Stimulated activated CD4-positive, alpha-beta T cell treated with anti-CD3 and anti-CD28 coated beads, Interleukin-1b, Interleukin-23, amount 100 ng/mL, for 1 hour (primary cell): ENCODE measurements around the gene ALPP.
"Not testable (repeated sequence)": the region's sequence is repeated elsewhere in the genome, so short reads cannot be mapped to it uniquely, and the experiment has no call there.

Experiments used
- DNase-seq, 2 donors: peaks; one replicate each; pipeline ENCODE4 v3.0.0-alpha.2; 2020; ENCODE audit warnings: low read depth in 2 of 2

ALPP gene

DNA sequence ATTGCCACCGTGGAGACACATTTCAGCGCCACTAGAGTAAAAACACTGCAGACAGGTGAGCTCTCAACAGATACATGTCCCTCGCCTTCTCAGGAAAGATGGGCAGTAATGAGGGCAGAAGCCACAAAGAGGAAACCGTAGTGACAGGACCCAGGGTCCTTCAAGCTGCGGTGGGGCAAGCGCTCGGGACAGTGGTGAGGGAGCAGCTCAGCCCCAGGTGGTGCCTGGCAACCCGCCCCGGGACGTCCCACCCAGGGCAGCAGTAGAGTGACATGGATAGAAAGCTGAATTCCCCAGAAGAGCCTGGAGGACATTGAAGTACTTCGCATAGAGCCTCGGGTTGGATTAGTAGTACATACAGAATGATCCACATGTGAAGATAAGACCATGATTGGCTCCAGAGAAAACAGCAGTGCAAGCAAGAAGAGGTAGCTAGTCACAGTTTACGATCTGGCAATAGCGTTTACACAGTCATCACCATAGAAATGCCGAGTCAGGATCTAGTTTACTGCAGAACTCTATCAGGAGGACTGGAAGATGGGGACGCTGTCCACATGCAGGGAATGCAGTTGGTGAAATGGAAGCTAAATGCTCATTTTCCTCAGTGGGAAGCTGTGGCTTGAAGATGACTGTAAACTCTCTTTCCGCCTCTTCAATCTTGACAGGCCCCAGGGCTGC lies 37.4 kb upstream of the ALPP start:
- no peak for DNase-seq

DNA sequence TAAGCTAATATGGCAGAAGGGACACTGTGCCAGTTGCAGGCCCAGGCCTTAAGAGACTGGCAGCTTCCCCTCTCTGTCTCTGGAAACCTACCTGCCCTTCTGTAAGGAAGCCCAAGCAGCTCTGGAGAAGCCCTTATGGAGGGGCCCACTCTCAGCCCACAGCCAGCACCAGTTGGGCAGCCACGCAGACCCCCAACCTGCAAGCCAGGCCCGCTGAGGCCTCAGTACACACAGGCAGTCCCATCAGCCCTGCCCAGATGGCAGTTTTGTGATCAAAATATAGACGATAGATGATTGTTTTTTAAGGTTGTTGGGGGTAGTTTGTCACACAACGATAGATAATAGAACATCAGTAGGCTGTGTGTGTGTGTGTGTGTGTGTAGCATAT lies 36.8 kb upstream of the ALPP start:
- no peak for DNase-seq

DNA sequence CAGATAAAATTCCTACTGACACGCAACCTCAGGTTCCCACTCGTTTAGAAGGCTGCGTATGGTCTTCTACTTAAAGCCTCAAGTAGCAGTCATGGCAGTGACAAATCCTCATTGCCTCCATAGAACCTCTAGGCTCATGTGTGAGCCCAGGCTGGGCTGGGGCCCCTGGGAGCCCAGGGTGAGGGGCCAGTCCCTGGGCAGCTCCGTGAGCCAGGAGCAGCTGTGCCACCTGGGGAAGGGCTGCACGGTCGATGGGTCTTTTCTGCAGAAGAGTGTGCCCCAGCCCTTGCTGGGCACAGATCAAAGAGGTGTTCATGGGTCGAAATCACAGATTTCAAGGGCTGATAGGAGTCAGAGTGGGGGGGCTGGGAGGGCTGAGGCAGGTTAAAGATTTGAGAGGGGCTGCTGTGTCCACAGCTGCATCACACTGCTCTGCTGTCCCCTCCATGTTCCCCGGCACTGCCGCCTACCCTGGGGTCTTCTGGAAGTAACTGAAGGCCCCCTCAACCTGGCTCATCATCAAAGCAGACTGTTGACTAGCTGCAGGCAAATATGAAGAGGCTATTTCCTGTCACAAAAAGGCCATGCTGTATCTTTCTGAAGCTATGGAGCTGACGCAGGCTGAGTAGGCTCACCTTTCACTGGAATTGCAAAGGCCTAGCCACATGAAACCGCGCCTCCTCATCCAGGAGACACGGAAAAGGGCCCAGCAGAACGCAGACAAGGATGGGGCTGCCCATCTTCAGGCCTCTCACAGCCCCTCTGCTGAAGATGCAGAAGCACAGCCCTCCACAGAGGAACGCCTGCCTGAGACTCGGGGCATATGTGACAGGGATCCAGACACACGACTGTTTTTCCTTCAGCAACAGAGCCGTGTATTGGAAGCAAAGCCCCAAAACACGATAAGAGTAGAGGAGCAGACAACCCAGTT lies 35.7 kb upstream of the ALPP start:
- no peak for DNase-seq

DNA sequence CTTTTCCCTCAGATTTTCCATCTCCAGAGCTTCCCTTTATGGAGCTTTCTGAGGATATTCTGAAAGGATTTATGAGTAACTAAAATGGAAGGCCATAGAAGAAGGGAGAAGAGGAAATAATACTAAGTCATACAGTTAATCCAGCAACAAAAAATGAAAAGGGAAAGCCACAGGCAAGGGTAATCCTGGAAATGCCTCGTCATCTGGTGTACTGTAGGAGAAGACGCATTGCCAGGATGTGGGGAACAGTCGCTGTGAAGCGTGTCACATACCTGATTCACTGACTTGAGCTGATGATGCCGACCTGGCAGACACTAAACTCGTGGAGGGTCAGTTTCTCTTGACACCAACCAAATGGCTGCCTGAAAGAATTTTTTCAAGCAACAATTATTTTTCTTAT lies 34.7 kb upstream of the ALPP start:
- no peak for DNase-seq

DNA sequence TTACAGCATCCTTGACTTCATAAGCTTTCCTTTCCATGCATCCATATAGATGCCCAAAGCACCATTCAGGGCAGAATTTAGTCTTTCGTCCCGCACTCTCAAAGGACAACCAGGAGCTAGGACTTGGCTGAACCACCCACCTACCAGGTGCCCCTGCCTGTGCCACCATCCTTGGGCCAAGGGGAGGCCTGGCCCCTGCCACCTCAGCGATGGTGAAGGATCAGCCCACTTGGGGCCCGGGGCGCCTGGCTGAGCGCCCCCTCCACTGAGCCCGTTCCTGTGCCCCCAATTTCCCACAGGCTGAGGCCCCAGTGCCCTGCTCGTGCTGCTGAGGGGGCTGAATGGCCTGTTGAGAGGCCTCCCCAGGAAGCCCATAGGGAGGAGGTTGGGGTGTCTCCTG lies 33.3 kb upstream of the ALPP start:
- no peak for DNase-seq

DNA sequence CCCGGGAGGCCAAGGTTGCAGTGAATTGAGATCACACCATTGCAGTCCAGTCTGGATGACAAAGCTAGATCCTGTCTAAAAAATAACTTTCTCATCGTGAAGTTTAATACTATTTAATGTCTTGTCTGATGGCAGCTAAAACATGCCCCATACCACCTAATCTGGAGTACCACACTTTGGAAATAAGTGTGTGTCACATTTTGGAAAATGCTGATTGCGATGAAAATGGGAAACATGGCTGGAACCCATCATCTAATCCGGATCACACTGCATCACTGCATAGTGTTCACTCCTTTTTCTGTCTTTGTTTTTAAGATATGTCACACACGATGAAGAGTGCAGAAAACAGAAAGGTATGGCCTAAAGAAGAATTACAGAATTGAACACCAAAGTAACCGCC lies 31.2 kb upstream of the ALPP start:
- DNase-seq, result no peak

DNA sequence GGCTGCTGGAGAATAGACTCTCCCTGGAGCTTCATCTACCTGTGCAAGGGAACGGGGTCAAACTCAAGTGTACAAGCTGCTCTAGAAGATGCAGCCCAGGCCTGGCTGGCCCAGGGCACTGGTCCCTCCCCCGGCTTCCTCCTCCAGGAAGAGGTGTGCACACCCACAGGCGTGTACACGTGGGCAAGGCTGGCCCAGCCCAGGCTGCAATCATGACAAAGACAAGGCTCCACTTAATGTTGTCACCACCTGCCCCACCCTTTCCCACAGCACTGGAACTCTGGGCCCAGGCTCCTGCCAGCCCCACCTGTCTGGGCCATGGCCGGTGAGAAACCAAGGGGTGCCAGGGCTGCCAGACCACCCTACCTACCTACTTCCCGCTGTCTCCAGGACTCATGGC lies 29.6 kb upstream of the ALPP start:
- DNase-seq, result no peak

DNA sequence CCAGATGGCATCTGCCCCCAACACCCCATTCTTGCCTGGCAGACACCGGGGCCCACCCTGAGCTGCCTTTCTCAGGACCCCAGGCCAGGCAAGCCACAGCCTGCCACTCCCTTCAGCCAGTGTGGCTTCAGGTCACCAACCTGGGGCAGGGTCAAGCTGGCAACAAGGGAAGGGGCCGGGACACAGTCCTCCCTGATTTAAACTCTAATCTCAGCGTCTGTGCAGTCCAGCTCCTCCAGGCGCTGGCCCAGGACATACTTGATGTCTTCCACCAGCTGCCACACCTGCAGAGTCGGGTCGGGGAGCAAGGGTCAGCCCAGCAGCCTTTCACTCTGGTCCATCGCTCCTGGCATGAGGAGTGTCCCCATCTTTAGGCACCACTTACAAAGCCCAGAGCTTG lies 29.0 kb upstream of the ALPP start:
- DNase-seq, result no peak

DNA sequence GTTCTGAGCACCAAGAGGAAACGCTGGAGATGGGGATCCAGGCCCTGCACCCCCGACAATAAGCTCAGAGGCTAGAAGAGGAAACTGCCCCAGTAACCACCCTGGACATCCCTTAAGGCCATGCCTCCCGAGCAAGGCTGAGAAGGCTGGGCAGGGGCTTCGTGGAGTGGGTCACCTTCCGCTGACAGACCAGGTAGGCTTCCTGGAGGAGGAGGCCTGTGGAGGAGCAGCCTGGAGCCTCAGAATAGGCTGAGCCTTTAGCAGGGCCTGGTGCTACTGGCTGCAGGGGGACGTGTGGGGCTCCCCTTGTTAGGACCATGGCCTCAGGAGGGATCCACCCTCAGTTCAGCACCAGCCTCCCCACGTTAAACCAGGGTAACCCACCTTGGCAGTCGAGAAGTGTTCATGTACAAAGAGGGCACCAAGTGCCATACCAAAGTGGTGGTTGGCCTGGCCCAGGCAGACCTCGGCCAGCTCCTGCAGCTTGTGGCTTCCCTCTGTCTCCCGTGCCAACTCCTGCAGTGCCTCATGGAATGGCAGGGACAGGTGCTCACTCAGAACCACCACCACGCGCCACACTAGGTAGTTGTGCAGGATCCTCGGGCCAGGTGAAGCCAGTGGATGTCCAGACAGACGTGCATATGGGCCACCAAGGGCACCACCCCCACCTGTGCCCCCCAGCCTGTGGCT lies 28.5 kb upstream of the ALPP start:
- DNase-seq, result no peak

DNA sequence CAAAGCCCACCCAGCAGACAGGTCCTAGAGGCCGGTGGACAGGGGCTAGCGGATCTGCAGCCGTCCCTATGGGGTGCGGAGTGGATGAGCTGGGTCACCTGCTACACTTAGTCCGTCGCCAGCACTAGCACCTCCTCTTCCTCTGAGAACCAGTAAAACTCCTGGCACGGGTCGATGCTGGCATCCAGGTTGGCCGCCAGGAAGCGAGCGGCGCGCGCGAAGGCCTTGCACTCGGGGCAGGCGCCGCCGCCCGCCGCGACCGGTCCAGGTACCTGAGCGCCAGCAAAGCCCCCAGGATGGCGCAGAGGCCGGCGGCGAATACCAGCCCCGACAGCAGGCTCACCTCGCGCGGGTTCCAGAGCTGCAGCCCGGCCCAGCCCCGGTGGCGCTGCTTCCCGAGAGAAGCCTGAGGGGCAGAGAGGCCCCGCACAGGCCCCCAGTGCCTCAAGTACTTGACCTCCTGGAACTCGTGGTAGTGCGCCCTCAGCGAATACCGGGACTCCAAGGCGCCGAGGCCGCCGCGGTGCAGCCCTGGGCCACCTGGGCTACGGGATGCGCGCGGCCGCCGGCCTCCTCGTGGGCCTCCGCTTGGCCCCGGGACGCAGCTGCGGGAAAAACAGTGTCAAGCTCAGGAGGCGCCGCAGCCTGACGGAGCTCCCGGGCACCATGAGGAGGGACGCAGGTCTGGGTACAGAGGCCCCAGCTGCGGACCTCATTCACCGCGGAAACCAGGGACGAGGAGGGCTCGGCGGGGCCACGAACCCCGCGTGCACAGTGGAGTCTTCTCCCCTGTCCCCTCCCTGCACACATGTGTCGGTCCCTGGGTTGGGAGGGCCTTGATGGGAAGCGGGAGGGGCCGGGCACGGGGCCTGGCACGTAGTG lies 27.5 kb upstream of the ALPP start:
- no peak for DNase-seq

DNA sequence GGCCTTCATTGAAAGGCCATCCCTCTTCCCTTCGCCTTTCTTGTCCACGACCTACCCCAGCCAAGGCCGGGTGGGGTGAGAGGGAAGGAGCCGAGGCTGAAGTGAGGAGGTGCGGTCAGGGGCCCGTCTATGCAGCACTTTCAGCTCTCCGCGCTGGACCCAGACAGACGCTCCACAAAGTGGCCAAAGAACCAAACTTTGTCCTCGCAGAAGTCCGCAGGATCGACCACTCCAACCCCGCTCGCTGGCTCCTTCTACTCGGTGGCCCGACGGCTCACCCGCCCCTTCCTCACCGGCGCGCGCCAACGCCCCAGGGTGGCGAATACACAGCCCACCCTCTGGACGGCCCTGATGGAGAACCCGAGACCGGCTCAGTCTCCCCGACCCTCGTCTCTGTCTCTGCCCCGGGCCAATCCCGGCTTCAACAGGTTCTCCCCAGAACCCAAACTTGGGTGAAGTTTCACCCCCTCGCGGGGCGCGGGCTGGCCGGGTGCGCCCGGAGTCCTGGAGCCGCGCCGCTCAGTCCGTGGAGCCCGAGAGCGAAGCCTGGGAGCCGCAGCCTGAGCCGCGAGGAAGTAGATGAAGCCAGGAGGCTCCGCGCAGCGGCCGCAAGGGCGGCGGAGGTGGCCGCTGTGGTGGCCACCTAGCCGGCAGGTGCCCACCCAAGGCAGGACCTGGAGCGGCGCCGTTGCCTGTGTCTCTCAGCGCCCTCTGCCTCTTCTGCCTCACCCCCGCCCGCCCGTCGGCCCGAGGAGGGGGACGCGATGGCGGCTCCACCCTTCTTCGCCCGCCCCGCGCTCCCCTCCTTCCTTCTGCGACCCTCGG lies 26.7 kb upstream of the ALPP start:
- DNase-seq, result no peak

DNA sequence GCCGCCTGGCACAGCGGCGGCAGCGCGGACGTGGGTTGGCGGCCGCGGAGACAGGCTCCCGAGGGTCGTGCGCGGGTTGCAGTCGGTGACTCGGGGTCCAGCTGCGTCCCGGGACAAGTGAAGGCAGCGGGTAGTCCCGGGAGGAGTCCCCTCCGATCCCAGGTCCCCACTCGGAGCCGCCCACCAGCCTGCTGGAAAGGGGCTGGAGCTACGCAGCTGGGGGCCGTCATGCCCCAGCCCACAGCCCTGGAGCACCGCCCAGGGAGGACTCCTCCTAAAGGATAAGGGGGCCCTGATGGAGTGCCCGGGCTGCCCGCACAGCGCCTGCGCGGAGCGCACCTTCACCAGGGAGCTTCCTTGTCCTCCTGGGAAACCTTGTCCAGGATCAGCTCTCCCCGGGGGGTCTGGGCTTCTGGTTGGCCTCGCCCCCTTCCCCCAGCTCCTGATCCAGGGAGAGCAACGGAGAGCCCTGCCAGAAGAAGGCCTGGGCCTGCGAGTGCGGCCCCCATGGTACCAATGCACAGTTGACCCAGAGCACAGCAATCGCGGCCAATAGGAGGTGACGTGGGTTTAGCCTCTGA lies 25.9 kb upstream of the ALPP start:
- no peak for DNase-seq

DNA sequence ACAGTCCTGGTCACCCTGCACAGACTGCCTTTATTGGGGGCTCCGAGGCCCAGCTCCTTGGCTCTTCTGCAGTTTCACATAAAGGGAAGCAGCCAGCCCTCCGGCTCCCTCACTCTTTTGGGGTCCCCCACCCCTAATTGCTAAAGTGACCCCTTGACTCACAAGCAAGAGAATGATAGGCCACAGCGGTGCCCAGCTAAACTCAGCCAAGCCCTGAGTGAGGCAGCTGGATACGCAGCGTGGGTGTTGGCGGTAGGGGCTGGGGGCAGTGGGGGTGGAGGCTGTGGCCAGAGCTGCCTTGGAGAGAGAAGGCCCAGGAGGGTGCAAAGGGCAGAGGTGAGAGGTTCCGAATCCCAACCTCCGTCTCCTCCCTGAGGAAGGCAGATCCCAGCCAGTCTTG lies 25.5 kb upstream of the ALPP start:
- DNase-seq, result no peak

DNA sequence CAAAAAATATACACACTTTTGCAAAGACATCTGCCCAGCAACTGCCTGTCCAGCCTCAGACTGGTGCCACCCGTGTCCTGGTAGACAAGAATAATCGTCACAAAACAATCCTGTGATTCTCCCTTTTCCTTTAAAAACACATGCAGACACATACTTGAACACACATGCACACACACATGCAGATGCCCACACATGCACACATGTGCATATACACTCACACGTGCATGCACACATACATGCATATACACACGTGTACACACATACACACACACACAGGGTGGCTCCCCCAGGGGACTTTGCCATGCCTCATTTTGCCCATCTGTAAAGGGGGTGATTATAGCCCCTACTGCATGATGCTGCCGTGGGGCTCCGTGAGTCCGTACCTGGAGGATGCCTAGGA lies 24.9 kb upstream of the ALPP start:
- DNase-seq, result no peak

DNA sequence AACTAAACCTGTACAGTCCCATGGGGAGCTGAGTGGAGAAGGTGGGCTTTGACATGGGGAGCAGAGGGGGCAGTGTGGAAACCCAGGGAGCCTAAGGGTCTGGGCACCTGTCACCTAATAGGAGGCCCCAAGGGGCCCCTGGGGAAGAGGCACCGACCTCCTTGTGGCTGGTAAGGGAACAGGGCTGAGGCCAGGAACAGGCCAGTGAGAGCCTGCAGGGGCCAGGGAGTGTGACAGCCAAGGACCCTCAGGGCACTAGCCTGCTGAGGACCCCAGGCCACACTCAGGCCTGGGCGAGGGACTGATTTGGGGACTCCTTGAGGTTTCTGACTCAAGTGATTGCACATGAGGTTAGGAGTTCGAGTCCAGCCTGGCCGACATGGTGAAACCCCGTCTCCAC lies 24.5 kb upstream of the ALPP start:
- DNase-seq, result no peak

DNA sequence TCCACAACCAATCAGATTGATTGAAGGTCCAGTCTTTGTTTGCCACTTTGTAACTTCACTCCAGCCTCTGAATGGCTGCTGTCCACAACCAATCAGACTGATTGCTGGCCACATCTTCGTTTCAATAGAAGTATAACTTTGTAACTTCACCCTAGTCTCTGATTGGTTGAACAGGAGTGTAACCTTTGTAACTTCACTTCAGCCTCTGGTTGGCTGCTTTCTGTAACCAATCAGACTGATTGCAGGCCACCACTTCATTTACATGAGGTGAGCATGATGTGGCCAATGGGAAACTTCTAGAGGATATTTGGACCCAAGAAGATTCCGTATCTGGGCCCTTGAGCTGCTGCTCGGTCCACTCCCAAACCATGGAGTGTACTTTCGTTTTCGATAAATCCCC lies 16.9 kb upstream of the ALPP start:
- DNase-seq, result no peak

DNA sequence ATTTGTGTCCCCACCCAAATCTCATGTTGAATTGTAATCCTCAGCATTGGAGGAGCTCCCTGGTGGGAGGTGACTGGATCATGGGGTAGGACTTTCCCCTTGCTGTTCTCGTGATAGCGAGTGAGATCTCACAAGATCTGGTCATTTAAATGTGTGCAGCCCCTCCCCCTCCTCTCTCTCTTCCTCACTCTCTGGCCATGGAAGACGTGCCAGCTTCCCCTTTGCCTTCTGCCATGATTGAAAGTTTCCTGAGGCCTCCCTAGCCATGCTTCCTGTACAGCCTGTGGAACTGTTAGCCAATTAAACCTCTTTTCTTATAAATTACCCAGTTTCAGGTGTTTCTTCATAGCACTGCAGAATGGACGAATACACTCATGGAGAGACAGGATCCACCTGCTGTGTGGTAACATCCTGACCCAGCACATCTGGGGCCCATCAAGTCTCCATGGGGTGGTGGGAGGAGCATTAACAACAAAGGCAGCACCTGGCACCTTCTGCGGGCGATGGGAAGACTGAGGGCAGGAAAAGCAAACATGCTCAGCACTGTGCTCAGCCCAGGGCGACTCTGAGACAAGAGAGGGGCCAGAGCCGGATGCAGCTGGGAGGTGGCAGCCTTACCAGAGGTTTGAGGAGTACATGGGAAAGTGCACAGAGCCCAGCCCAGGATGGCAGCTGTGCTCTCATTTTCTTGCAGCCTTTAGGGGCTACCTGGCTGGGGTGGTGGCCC lies 16.2 kb upstream of the ALPP start:
- no peak for DNase-seq

DNA sequence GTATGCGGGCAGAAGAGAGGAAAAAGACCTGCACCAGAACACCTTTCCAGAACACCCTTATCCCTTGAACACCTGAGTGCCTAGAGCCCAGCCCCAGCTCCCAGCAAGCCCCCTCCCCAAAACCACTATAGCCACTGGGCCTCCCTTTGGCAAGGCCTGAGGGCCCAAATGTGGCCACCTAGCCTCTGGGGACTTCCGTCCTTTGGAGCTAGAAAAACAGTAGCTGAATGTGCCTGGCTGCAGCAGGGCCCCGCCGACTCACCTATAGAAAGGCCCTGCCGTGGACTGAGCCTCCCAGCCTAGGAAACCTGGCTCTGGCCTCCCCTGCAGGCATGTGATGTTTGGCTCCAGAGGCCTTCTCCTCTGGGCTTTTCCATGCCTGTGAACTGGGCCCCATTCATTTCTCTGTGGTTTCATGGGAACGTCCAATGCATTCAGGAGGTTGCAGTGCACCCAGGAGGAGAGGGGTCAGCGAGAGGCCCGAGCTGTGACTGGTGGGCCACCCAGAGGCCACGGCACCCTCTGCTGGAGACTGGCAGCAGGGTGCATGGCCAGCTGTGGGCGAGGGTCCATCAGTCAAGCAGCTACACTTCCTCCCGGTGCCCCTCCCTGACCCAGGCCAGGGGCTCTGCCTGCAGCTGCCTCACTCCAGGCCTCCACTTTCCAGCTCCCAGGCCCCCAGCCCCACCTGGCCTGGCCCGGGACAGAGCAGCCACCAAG lies 15.3 kb upstream of the ALPP start:
- DNase-seq, result not testable (repeated sequence)
